Stimulated activated CD8-positive, alpha-beta memory T cell treated with anti-CD3 and anti-CD28 coated beads, Interleukin-15, amount 100 ng/mL, for 24 hours (primary cell): Measurements from ENCODE around the gene MS4A4A.
"Not testable (repeated sequence)": the region's sequence is repeated elsewhere in the genome, so short reads cannot be mapped to it uniquely, and the experiment has no call there.

Source experiments
- DNase-seq: peaks from one replicate; pipeline ENCODE4 v3.0.0-alpha.2; 2020; ENCODE audit warnings: low read depth

The MS4A4A gene

GRCh38 chr11:60280412-60280811 lies at the start of gene MS4A4A:
Gene MS4A4A, plus strand, starts transcription at chr11:60280666. Its CDS starts 10 bp downstream, at chr11:60280676.
- DNase-seq: no peak

- no peak for DNase-seq
Observed at GRCh38 chr11:60230681-60231080, 49.8 kb upstream of the MS4A4A start.

GRCh38 chr11:60235321-60235720 lies 45.1 kb upstream of the MS4A4A start:
- DNase-seq: no peak

GRCh38 chr11:60240662-60241061 lies 39.8 kb upstream of the MS4A4A start:
- no peak for DNase-seq

- no peak for DNase-seq
Observed at GRCh38 chr11:60241786-60242185, 38.7 kb upstream of the MS4A4A start.

GRCh38 chr11:60242740-60243239 lies 37.7 kb upstream of the MS4A4A start, which contains the start of gene MS4A4E:
Gene MS4A4E, minus strand, starts transcription at chr11:60243137. Its CDS starts 13,082 bp downstream, at chr11:60230055.
- no peak for DNase-seq

- no peak for DNase-seq
Observed at GRCh38 chr11:60251485-60252212, 28.8 kb upstream of the MS4A4A start.

- no peak for DNase-seq
Observed at GRCh38 chr11:60252213-60253108, 28.0 kb upstream of the MS4A4A start.

GRCh38 chr11:60257956-60258722 lies 22.3 kb upstream of the MS4A4A start:
- no peak for DNase-seq

GRCh38 chr11:60261014-60261413 lies 19.5 kb upstream of the MS4A4A start:
- DNase-seq: no peak

- no peak for DNase-seq
Observed at GRCh38 chr11:60263402-60263801, 17.1 kb upstream of the MS4A4A start.

- no peak for DNase-seq
Observed at GRCh38 chr11:60264644-60265043, 15.8 kb upstream of the MS4A4A start.

GRCh38 chr11:60265373-60266214 lies 14.9 kb upstream of the MS4A4A start:
- DNase-seq: no peak

GRCh38 chr11:60274416-60274815 lies 6.0 kb upstream of the MS4A4A start:
- DNase-seq: no peak

- no peak for DNase-seq
Observed at GRCh38 chr11:60281485-60281884, 1.0 kb downstream of the MS4A4A start.

GRCh38 chr11:60282286-60282685 lies 1.8 kb downstream of the MS4A4A start:
- DNase-seq: no peak

- DNase-seq: not testable (repeated sequence)
Observed at GRCh38 chr11:60285411-60286126, 5.1 kb downstream of the MS4A4A start.

- DNase-seq: no peak
Observed at GRCh38 chr11:60288531-60288930, 8.1 kb downstream of the MS4A4A start.

- DNase-seq: no peak
Observed at GRCh38 chr11:60292145-60292544, 11.7 kb downstream of the MS4A4A start.

- DNase-seq: no peak
Observed at GRCh38 chr11:60301178-60301577, 20.7 kb downstream of the MS4A4A start.
